Stimulated activated CD4-positive, alpha-beta T cell treated with anti-CD3 and anti-CD28 coated beads, TNF-alpha, amount 100 ng/mL, for 48 hours (primary cell): ENCODE data around the gene C3orf33.

Experiments
- DNase-seq, 3 donors: peaks; one replicate each; pipeline ENCODE4 v3.0.0-alpha.2; 2020; ENCODE audit warnings: low read depth in 3 of 3

Gene C3orf33

GRCh38 chr3:155741603-155742002 lies 64.5 kb downstream of the C3orf33 start:
- DNase-seq = no peak

GRCh38 chr3:155741101-155741500 lies 65.0 kb downstream of the C3orf33 start:
- no peak for DNase-seq

GRCh38 chr3:155739154-155739553 lies 66.9 kb downstream of the C3orf33 start:
- DNase-seq = no peak

GRCh38 chr3:155738580-155739076 lies 67.5 kb downstream of the C3orf33 start:
- no peak for DNase-seq

GRCh38 chr3:155737844-155738460 lies 68.1 kb downstream of the C3orf33 start:
- no peak for DNase-seq

GRCh38 chr3:155736381-155736780 lies 69.7 kb downstream of the C3orf33 start:
- DNase-seq = no peak

GRCh38 chr3:155730843-155731242 lies 75.2 kb downstream of the C3orf33 start:
- no peak for DNase-seq

- no peak for DNase-seq
These were observed 78.2 kb downstream of the C3orf33 start for GRCh38 chr3:155727836-155728235.

GRCh38 chr3:155714295-155714718 lies 91.8 kb downstream of the C3orf33 start:
- DNase-seq = no peak
